ENCODE measurements around the gene SF3A2. TPM values are rescaled to one million over a fixed set of nuclear protein-coding genes. Genes with fewer than 3 reads are reported as not detected.

The SF3A2 gene
- total and polyA plus RNA-seq, 10 of the 15 experiments (the other 5 are each of a cell fraction or from before 2014, with no cell fraction given), result 0.33 to 143 (median 30.6) TPM

GRCh38 chr19:2291185-2291751 lies 54.6 kb downstream of the SF3A2 start:
- H3K27me3 ChIP-seq (replicated peaks in 1 of 2; ENCODE audit: control insufficient read depth in 2 of 2, insufficient read depth in 2 of 2, low read length in 1 of 2), result no peaks in the 10 kb centered on the region
- no peak overlapping the region; the same call in 1 of the 2 replicates for H3K9ac ChIP-seq (ENCODE audit: control insufficient read depth, insufficient read depth, low read length)
- FAIRE-seq (no peak), ATAC-seq (no peak), DNase-seq (ENCODE audit: low read depth, low spot score) (no peak)
- H2AFZ ChIP-seq (ENCODE audit: control insufficient read depth, low read depth, low read length), result no peak overlapping the region
- in situ Hi-C loops (cut with MboI) (no loop called here), intact Hi-C loops (cut with micrococcal nuclease; ENCODE audit: unreplicated experiment) (no loop called here)
- no peaks in the 10 kb centered on the region; the same call in 1 of the 2 replicates for H3K79me2 ChIP-seq (ENCODE audit: control insufficient read depth, insufficient read depth, low read length)
- no peak for TF ChIP-seq RFX5 (IDR thresholded peaks at IDR 0.05; ENCODE audit: low read depth, low read length)
- TF ChIP-seq TCF12 (IDR thresholded peaks at IDR 0.05; ENCODE audit: low read depth, low read length), result 0 out of 2 replicates have a peak, but pooled peaks have one; percentile 0
- TF ChIP-seq RELA (IDR thresholded peaks at IDR 0.05; ENCODE audit: borderline replicate concordance, partially characterized antibody), result no peak
- TF ChIP-seq ZNF274 (IDR thresholded peaks at IDR 0.05; ENCODE audit: insufficient read depth, insufficient read length), result no peak
- no peak for TF ChIP-seq RUNX3 (IDR thresholded peaks at IDR 0.05; ENCODE audit: low read length)
- TF ChIP-seq, protein P1, sequence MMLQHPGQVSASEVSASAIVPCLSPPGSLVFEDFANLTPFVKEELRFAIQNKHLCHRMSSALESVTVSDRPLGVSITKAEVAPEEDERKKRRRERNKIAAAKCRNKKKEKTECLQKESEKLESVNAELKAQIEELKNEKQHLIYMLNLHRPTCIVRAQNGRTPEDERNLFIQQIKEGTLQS (IDR thresholded peaks at IDR 0.05; ENCODE audit: borderline replicate concordance, extremely low read depth, low read depth, low read length), result no peak
- TF ChIP-seq NFXL1 (IDR thresholded peaks at IDR 0.05; ENCODE audit: borderline replicate concordance), result no peak
- no peak for TF ChIP-seq CBFB (IDR thresholded peaks at IDR 0.05; ENCODE audit: low read depth)
- ChIA-PET POLR2A (interaction anchor here (0.6 kb wide), 1 partner anchor 175 kb away, joined by 3 read pairs; no protein-coding TSS in a partner anchor), RAD21 (ENCODE audit: unreplicated experiment) (no interaction called here), SMC1A (ENCODE audit: uncharacterized antibody, unreplicated experiment) (interaction anchor here (0.8 kb wide), 1 partner anchor 89 kb away, joined by 3 read pairs; no protein-coding TSS in a partner anchor), CTCF (no interaction called here)
- no peaks in the 10 kb centered on the region for H3K36me3 ChIP-seq (ENCODE audit: control insufficient read depth in 2 of 2, insufficient read depth in 2 of 2, low read length in 1 of 2)
- H3K9me3 ChIP-seq (replicated peaks; ENCODE audit: control insufficient read depth, insufficient read depth, low read length), result no peaks in the 10 kb centered on the region
- H4K20me1 ChIP-seq (ENCODE audit: control insufficient read depth, insufficient read depth), result no peaks in the 10 kb centered on the region; the same call in 1 of the 2 replicates
- no TSS peak for BruUV-seq (replicated peaks)
- H3K4me1 ChIP-seq (ENCODE audit: control insufficient read depth, insufficient read depth, low read length), result peaks cover 30% of the 10 kb centered on the region
- H3K27ac ChIP-seq (ENCODE audit: control insufficient read depth, insufficient read depth), result no peak overlapping the region
- H3K4me3 ChIP-seq, result peak overlapping the region; percentile 65; the same call in 1 of the 2 replicates
- WGBS (ENCODE audit: insufficient coverage, insufficient replicate concordance, low lambda C conversion rate, missing lambda C conversion rate), result 72% methylated on average over 59 of the region's 67 CpGs
- peak overlapping the region; percentile 98 for H3K4me2 ChIP-seq (ENCODE audit: control insufficient read depth, insufficient read depth)
